ENCODE data around the gene OR5T2.
"Not testable (repeated sequence)": the region's sequence is repeated elsewhere in the genome, so short reads cannot be mapped to it uniquely, and the experiment has no call there.

OR5T2 gene

GRCh38 chr11:56234155-56234554 lies at the start of gene OR5T2:
TSS of gene OR5T2 (minus strand) at chr11:56234255. CDS start at chr11:56233062, 1,193 bp downstream.
- no peak for DNase-seq (ENCODE audit: low spot score)

- no peak for DNase-seq (ENCODE audit: low spot score)
Measured at GRCh38 chr11:56273854-56274253, 39.8 kb upstream of the OR5T2 start, which contains the start of gene OR5T1. TSS of gene OR5T1 (plus strand) at chr11:56274154. CDS start at chr11:56275639, 1,485 bp downstream.

GRCh38 chr11:56271092-56271491 lies 37.0 kb upstream of the OR5T2 start:
- no peak for DNase-seq (ENCODE audit: low spot score)

GRCh38 chr11:56251954-56252353 lies 17.9 kb upstream of the OR5T2 start, which contains the start of gene OR5T3:
TSS of gene OR5T3 (plus strand) at chr11:56252254. CDS start at chr11:56252254, 0 bp downstream.
- no peak for DNase-seq (ENCODE audit: low spot score)

GRCh38 chr11:56219735-56220134 lies 14.3 kb downstream of the OR5T2 start:
- DNase-seq (ENCODE audit: low spot score) = not testable (repeated sequence)

GRCh38 chr11:56214537-56214936 lies 19.5 kb downstream of the OR5T2 start:
- no peak for DNase-seq (ENCODE audit: low spot score)

GRCh38 chr11:56207790-56208189 lies 26.3 kb downstream of the OR5T2 start:
- DNase-seq (ENCODE audit: low spot score) = no peak

GRCh38 chr11:56197367-56197766 lies 36.7 kb downstream of the OR5T2 start:
- no peak for DNase-seq (ENCODE audit: low spot score)

GRCh38 chr11:56196705-56197104 lies 37.4 kb downstream of the OR5T2 start:
- DNase-seq (ENCODE audit: low spot score) = no peak

GRCh38 chr11:56188602-56189001 lies 45.5 kb downstream of the OR5T2 start:
- no peak for DNase-seq (ENCODE audit: low spot score)

- DNase-seq (ENCODE audit: low spot score) = no peak
Measured at GRCh38 chr11:56183459-56183858, 50.6 kb downstream of the OR5T2 start.

All from CD4-positive, alpha-beta T cell treated with Interleukin-6 at 100 ng/mL for 8 hours (primary cell).